Uterus (tissue), 4 donors: ENCODE measurements around the gene PRPS1. TPM values are rescaled to one million over a fixed set of nuclear protein-coding genes. Genes with fewer than 3 reads are reported as not detected.
"Not testable (repeated sequence)": the region's sequence is repeated elsewhere in the genome, so short reads cannot be mapped to it uniquely, and the experiment has no call there.

Experiments used
- DNase-seq, 2 donors: peaks; one replicate each; pipeline ENCODE4 v3.0.0-alpha.2; 2019 to 2020
- H3K27ac ChIP-seq, 2 donors: fragments of 200-600 bp; sonication (generic); 1 replicate in 1 of 2; 2 replicates in 1 of 2; pipeline ENCODE4 v1.5.1; 2016 to 2018
- H3K27me3 ChIP-seq, 2 donors: fragments of 200-600 bp; sonication (generic); one replicate each; pipeline ENCODE4 v1.5.1; 2018 to 2019; ENCODE audit warnings: control low read depth in 1 of 2
- H3K36me3 ChIP-seq, 2 donors: fragments of 200-600 bp; sonication (generic); one replicate each; pipeline ENCODE4 v1.5.1; 2019; ENCODE audit warnings: control low read depth in 1 of 2
- H3K4me1 ChIP-seq, 2 donors: fragments of 200-600 bp; sonication (generic); one replicate each; pipeline ENCODE4 v1.5.1; 2018 to 2019; ENCODE audit warnings: control low read depth in 1 of 2
- H3K4me3 ChIP-seq, 2 donors: fragments of 200-600 bp; sonication (generic); 1 replicate in 1 of 2; 2 replicates in 1 of 2; pipeline ENCODE4 v1.5.1; 2018 to 2019; ENCODE audit warnings: mild to moderate bottlenecking in 1 of 2
- H3K9me3 ChIP-seq, 2 donors: fragments of 200-600 bp; sonication (generic); one replicate each; pipeline ENCODE4 v1.5.1; 2019; ENCODE audit warnings: control low read depth in 1 of 2
- CTCF ChIP-seq, 4 experiments: fragments of 200-600 bp in 2 of 4; fragments of 450-650 bp in 2 of 4; sonication (generic) in 2 of 4; IDR thresholded peaks; one replicate each; pipeline ENCODE4 v1.5.1; 2016 to 2019; ENCODE audit warnings: antibody characterized with exemption in 4 of 4, mild to moderate bottlenecking in 2 of 4, moderate library complexity in 1 of 4
- POLR2A ChIP-seq, 2 donors: fragments of 450-650 bp; IDR thresholded peaks; one replicate each; pipeline ENCODE4 v1.6.1; 2016; ENCODE audit warnings: antibody characterized with exemption in 2 of 2, mild to moderate bottlenecking in 1 of 2, moderate library complexity in 1 of 2
- intact Hi-C: fragments of 100-400 bp; cut with DNase I; formaldehyde crosslinking; loops from one replicate; pipeline ENCODE4 v1.15.1; 2023; ENCODE audit warnings: low total_unique reads
- total RNA-seq, 4 donors: library from RNA; depleted of rRNA in 3 of 4; stranded (reverse); fragments of >200 nt in 3 of 4; gene quantifications; one replicate each; pipeline versions ENCODE4 v1.1.0 to v1.2.4, GENCODE V29; 2014 to 2023
- donor health status: DM: yes; HTN: yes; CAD: no.

PRPS1 gene
- total RNA-seq, 4 donors from 2014 or later, result 20.0 to 34.1 (median 32.2) TPM

GRCh38 chrX:107601759-107602158, 26.6 kb upstream of the PRPS1 start:
- Histone ChIP-seq H3K36me3 (no peaks in the 10 kb centered on the region), H3K27me3 (no peaks in the 10 kb centered on the region), H3K27ac (no peak overlapping the region), H3K9me3 (no peaks in the 10 kb centered on the region), H3K4me3 (no peak overlapping the region), H3K4me1 (no peaks in the 10 kb centered on the region)
- no peak for DNase-seq
- TF ChIP-seq POLR2A (IDR thresholded peaks at IDR 0.05), result no peak
- no peak for TF ChIP-seq CTCF (IDR thresholded peaks at IDR 0.05)
- intact Hi-C loops, result no loop called here

GRCh38 chrX:107602694-107603239, 25.5 kb upstream of the PRPS1 start:
- H3K4me3 ChIP-seq, result no peak overlapping the region
- no peaks in the 10 kb centered on the region for H3K4me1 ChIP-seq
- no peak for TF ChIP-seq CTCF (IDR thresholded peaks at IDR 0.05)
- no peak for TF ChIP-seq POLR2A (IDR thresholded peaks at IDR 0.05)
- intact Hi-C loops, result no loop called here
- H3K9me3 ChIP-seq, result no peaks in the 10 kb centered on the region
- DNase-seq, result no peak
- H3K27ac ChIP-seq, result no peak overlapping the region
- H3K27me3 ChIP-seq, result no peaks in the 10 kb centered on the region
- H3K36me3 ChIP-seq, result no peaks in the 10 kb centered on the region

GRCh38 chrX:107603429-107604159, 24.7 kb upstream of the PRPS1 start:
- no peaks in the 10 kb centered on the region for H3K4me1 ChIP-seq
- H3K9me3 ChIP-seq, result no peaks in the 10 kb centered on the region
- H3K4me3 ChIP-seq, result no peak overlapping the region
- H3K36me3 ChIP-seq, result no peaks in the 10 kb centered on the region
- intact Hi-C loops, result no loop called here
- no peak overlapping the region for H3K27ac ChIP-seq
- TF ChIP-seq POLR2A (IDR thresholded peaks at IDR 0.05) (no peak), CTCF (IDR thresholded peaks at IDR 0.05) (no peak)
- DNase-seq, result no peak
- no peaks in the 10 kb centered on the region for H3K27me3 ChIP-seq

GRCh38 chrX:107609061-107609460, 19.2 kb upstream of the PRPS1 start:
- H3K4me1 ChIP-seq, H3K4me3 ChIP-seq, H3K36me3 ChIP-seq, DNase-seq, H3K27me3 ChIP-seq, H3K27ac ChIP-seq, intact Hi-C loops, H3K9me3 ChIP-seq: not testable (repeated sequence)

DNA sequence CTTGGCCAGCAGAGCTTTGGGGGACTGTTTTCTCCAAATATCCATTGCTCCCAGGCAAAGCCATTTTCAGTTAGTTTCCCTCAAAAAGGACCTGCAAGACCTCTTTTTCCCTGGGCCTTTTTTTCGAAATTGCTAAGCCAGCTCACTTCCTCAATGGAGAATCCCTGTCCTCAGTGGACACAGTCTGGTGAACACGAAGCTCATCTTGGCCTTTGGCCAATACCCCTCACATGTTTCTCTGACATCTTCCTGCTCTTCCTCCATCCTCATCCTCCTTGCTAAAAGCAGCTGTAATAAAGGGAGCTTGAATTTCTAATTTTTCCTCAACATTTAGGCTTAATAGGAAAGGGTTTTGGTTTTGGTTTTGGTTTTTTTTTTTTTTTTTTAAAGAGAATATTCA, 17.6 kb upstream of the PRPS1 start:
- H3K27me3 ChIP-seq, result no peaks in the 10 kb centered on the region
- H3K27ac ChIP-seq, result no peak overlapping the region
- no peaks in the 10 kb centered on the region for H3K36me3 ChIP-seq
- DNase-seq, result no peak
- no peak overlapping the region for H3K4me3 ChIP-seq
- no peaks in the 10 kb centered on the region for H3K9me3 ChIP-seq
- TF ChIP-seq POLR2A (IDR thresholded peaks at IDR 0.05) (no peak), CTCF (IDR thresholded peaks at IDR 0.05) (no peak)
- no peaks in the 10 kb centered on the region for H3K4me1 ChIP-seq
- intact Hi-C loops, result no loop called here
